ENCODE data around the gene CHSY1.

DNA sequence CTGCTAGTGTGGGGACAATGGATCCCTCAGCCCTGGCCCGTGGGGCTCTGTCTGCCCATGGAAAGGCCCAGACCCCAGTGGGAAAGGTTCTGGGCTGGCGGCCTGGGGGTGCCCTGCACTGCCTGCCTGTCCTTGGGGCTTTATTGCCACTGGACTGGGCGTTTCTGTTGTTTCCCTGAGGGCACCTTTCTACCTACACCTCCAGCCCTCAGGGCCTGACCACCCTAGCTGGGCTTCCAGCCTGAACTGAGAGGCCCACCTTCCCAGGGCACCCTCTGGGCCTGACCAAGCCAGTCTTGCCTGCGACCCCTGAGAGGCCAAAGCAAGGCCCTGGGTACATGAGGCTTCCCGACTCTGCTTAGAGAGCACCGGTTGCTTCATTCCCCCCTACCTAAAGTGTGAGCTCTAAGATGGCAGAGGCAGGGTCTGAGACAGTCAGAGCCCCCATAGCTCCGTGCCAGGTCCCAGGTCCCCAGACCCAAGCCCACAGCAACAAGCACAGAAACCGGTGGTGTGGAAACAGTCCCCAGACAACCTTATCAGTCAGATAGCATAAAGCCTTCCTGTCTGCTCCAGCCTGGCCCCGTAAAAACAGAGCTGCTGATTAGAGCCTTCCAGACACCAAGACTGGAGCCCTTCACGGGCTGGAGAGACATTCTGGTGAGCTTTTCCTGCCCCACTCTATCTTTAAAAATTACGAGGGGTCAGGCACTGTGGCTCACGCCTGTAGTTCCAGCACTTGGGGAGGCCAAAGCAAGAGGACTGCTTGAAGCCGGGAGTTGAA is 102.8 kb downstream of the CHSY1 start:
- TF ChIP-seq GATA2 (IDR thresholded peaks at IDR 0.05; ENCODE audit: low read depth, low read length) (peak; percentile 87), GATA3 (IDR thresholded peaks at IDR 0.05; ENCODE audit: low read depth, low read length) (no peak)

All from SH-SY5Y (cell line).